ENCODE data around the gene ZNF79. TPM values are rescaled to one million over a fixed set of nuclear protein-coding genes. Genes with fewer than 3 reads are reported as not detected.
A peak's percentile ranks its signal among the peaks of the same experiment; 100 is the strongest.

ZNF79 gene
- total and polyA plus RNA-seq, 12 donors = 5.5 to 16.5 (median 10.6) TPM

GRCh38 chr9:127402401-127403090, 21.6 kb upstream of the ZNF79 start:
- 59 to 97% (median 75%) methylated on average over 4 to 18 of the region's 18 CpGs for WGBS, 4 donors
- no peak for TF ChIP-seq POLR2A (IDR thresholded peaks at IDR 0.05)
- TF ChIP-seq, protein P1, sequence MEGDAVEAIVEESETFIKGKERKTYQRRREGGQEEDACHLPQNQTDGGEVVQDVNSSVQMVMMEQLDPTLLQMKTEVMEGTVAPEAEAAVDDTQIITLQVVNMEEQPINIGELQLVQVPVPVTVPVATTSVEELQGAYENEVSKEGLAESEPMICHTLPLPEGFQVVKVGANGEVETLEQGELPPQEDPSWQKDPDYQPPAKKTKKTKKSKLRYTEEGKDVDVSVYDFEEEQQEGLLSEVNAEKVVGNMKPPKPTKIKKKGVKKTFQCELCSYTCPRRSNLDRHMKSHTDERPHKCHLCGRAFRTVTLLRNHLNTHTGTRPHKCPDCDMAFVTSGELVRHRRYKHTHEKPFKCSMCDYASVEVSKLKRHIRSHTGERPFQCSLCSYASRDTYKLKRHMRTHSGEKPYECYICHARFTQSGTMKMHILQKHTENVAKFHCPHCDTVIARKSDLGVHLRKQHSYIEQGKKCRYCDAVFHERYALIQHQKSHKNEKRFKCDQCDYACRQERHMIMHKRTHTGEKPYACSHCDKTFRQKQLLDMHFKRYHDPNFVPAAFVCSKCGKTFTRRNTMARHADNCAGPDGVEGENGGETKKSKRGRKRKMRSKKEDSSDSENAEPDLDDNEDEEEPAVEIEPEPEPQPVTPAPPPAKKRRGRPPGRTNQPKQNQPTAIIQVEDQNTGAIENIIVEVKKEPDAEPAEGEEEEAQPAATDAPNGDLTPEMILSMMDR (IDR thresholded peaks at IDR 0.05) = no peak

DNA sequence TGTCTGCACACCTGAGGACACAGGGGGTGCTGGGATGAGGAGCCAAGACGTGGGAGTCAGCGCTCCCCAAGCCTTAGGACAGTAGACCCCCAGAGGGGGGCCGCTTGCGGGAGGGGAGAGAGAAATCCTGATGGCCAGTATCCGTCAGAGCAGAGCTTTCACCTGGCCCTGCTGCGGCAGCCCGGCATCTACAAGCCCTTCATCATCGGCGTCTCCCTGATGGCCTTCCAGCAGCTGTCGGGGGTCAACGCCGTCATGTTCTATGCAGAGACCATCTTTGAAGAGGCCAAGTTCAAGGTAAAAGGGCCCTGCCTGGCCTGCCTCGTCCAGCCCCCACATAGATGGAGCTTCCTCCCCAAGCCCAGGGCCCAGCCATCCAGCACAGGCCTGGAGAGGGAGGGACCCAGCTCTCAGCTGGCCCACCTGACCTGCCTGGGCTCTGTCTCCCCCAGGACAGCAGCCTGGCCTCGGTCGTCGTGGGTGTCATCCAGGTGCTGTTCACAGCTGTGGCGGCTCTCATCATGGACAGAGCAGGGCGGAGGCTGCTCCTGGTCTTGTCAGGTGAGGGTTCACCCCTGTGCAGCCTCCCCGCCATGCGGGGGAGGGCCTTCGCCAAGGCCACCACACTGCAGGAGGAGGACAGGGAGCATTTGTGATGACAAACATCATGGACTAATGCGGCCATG, 20.5 kb upstream of the ZNF79 start:
- H3K27ac ChIP-seq = no peak overlapping the region
- no peak for DNase-seq
- peaks cover 0 to 57% of the 10 kb centered on the region in 2 donors for H3K36me3 ChIP-seq (replicated peaks in 1 of 2)
- H3K27me3 ChIP-seq = no peaks in the 10 kb centered on the region
- WGBS, 4 donors = 87 to 91% (median 88%) methylated on average over 5 to 22 of the region's 22 CpGs
- no peaks in the 10 kb centered on the region for H3K9me3 ChIP-seq (replicated peaks in 1 of 3)
- intact Hi-C loops (cut with DNase I) = no loop called here
- H3K4me1 ChIP-seq (replicated peaks in 1 of 2) = peaks cover 3 to 20% of the 10 kb centered on the region in 2 donors
- no peak for TF ChIP-seq POLR2A (IDR thresholded peaks at IDR 0.05)
- TF ChIP-seq, protein P1 (IDR thresholded peaks at IDR 0.05) = no peak
- H3K4me3 ChIP-seq = no peak overlapping the region

More at GRCh38 chr9:127402401-127403090, 21.6 kb upstream of the ZNF79 start:
- H3K27ac ChIP-seq = no peak overlapping the region
- no peaks in the 10 kb centered on the region for H3K9me3 ChIP-seq (replicated peaks in 1 of 3)
- intact Hi-C loops (cut with DNase I) = no loop called here
- no peaks in the 10 kb centered on the region for H3K27me3 ChIP-seq
- H3K36me3 ChIP-seq (replicated peaks in 1 of 2) = peaks cover 0 to 57% of the 10 kb centered on the region in 2 donors
- H3K4me3 ChIP-seq = no peak overlapping the region
- peak in 1 of 7 donors; percentile 17 for DNase-seq
- H3K4me1 ChIP-seq (replicated peaks in 1 of 2) = peaks cover 9 to 22% of the 10 kb centered on the region in 2 donors

- H3K9me3 ChIP-seq (replicated peaks in 1 of 3) = no peaks in the 10 kb centered on the region
- 92 to 93% (median 93%) methylated on average over 11 to 23 of the region's 23 CpGs; no CpG with 5 or more reads in 1 of the 4 donors for WGBS, 4 donors
- intact Hi-C loops (cut with DNase I) = no loop called here
- peak in 1 of 7 donors; percentile 15 for DNase-seq
- peaks cover 0 to 57% of the 10 kb centered on the region in 2 donors for H3K36me3 ChIP-seq (replicated peaks in 1 of 2)
- no peak overlapping the region for H3K27ac ChIP-seq
- no peaks in the 10 kb centered on the region for H3K27me3 ChIP-seq
- no peak for TF ChIP-seq POLR2A (IDR thresholded peaks at IDR 0.05)
- TF ChIP-seq, protein P1 (IDR thresholded peaks at IDR 0.05) = no peak
- peaks cover 0 to 15% of the 10 kb centered on the region in 2 donors for H3K4me1 ChIP-seq (replicated peaks in 1 of 2)
- no peak overlapping the region for H3K4me3 ChIP-seq
Measured at GRCh38 chr9:127404631-127405030, 19.6 kb upstream of the ZNF79 start.

- intact Hi-C loops (cut with DNase I) = no loop called here
- Histone ChIP-seq H3K27ac (peak overlapping the region in 1 of 5 donors; percentile 8), H3K4me1 (replicated peaks in 1 of 2) (peaks cover 0 to 15% of the 10 kb centered on the region in 2 donors), H3K9me3 (replicated peaks in 1 of 3) (no peaks in the 10 kb centered on the region), H3K36me3 (replicated peaks in 1 of 2) (peaks cover 0 to 50% of the 10 kb centered on the region in 2 donors), H3K4me3 (no peak overlapping the region), H3K27me3 (no peaks in the 10 kb centered on the region)
- TF ChIP-seq POLR2A (IDR thresholded peaks at IDR 0.05) = no peak
- TF ChIP-seq, protein P1 (IDR thresholded peaks at IDR 0.05) = no peak
- DNase-seq = peak in 1 of 7 donors; percentile 17
- WGBS, 4 donors = 88 to 90% (median 89%) methylated on average over 9 to 20 of the region's 20 CpGs
Measured at GRCh38 chr9:127405344-127406125, 18.6 kb upstream of the ZNF79 start.
